Left ventricle myocardium inferior (tissue), 1 donor: ENCODE results near the gene DAND5. TPM values are rescaled to one million over a fixed set of nuclear protein-coding genes. Genes with fewer than 3 reads are reported as not detected.
A peak's percentile ranks its signal among the peaks of the same experiment; 100 is the strongest.
"Not testable (repeated sequence)": the region's sequence is repeated elsewhere in the genome, so short reads cannot be mapped to it uniquely, and the experiment has no call there.

Source experiments
- DNase-seq: peaks from one replicate; pipeline ENCODE4 v3.0.0-alpha.2; 2020
- H3K27ac ChIP-seq: fragments of 200-600 bp; replicated peaks from 2 replicates; pipeline ENCODE4 v1.8.0; 2021
- H3K27me3 ChIP-seq: fragments of 200-600 bp; 2 replicates; pipeline ENCODE4 v1.8.0; 2021; ENCODE audit warnings: low read depth
- H3K36me3 ChIP-seq: fragments of 200-600 bp; 2 replicates; pipeline ENCODE4 v1.8.0; 2021
- H3K4me1 ChIP-seq: fragments of 200-600 bp; 2 replicates; pipeline ENCODE4 v1.8.0; 2021
- H3K4me3 ChIP-seq: fragments of 200-600 bp; 2 replicates; pipeline ENCODE4 v1.8.0; 2021; ENCODE audit warnings: mild to moderate bottlenecking, moderate library complexity
- H3K9me3 ChIP-seq: fragments of 200-600 bp; replicated peaks from 2 replicates; pipeline ENCODE4 v1.8.0; 2021
- CTCF ChIP-seq: fragments of 200-600 bp; IDR thresholded peaks from 2 replicates; pipeline ENCODE4 v1.8.0; 2021; ENCODE audit warnings: antibody characterized with exemption, mild to moderate bottlenecking, borderline replicate concordance
- intact Hi-C: fragments of 100-400 bp; cut with micrococcal nuclease; formaldehyde crosslinking; loops from one replicate; pipeline ENCODE4 v1.11.0; 2022
- total RNA-seq: library from RNA; stranded (reverse); fragmentation: NEBNext Ultra II Directional; extraction: Animal tissue kit (Norgen Biotek cat#: 25700); gene quantifications from one replicate; pipeline ENCODE4 v1.2.1, GENCODE V29; 2021
- donor health status: DM: no; HTN: yes; CAD: no; lungs with severe emphysema.

Gene DAND5
- total RNA-seq, 1 donor from 2014 or later = 12.7 TPM

DNA sequence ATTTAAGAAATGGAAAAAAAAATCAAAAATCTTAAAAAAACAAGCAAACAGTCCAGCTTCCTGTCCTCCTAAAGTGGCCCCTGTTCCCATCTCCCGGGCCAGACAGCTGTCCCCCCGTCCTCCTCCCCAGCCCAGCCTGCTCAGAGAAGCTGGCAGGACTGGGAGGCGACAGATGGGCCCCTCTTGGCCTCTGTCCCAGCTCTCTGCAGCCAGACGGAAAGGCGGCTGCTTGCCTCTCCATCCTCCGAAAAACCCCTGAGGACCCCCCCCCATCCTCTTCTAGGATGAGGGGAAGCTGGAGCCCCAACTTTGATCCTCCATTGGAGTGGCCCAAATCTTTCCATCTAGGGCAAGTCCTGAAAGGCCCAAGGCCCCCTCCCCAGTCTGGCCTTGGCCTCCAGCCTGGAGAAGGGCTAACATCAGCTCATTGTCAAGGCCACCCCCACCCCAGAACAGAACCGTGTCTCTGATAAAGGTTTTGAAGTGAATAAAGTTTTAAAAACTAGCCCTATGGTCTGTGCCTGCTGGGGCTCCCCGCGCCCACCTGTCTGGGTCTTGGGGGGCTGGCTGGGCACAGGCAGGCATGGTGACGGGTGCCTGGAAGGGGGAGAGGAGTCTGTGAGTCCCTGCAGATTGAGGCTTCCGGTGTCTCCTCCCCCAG is 16.1 kb upstream of the DAND5 start:
- no peak for DNase-seq

GRCh38 chr19:12953799-12954611 is 15.4 kb upstream of the DAND5 start:
- Histone ChIP-seq H3K36me3 (peaks cover 55% of the 10 kb centered on the region), H3K27ac (peak overlapping the region; percentile 96), H3K4me3 (no peak overlapping the region), H3K27me3 (no peaks in the 10 kb centered on the region), H3K9me3 (no peaks in the 10 kb centered on the region), H3K4me1 (peaks cover 73% of the 10 kb centered on the region)
- intact Hi-C loops = no loop called here
- no peak for DNase-seq
- TF ChIP-seq CTCF = no peak

More for the DNA sequence above, 16.1 kb upstream of the DAND5 start:
- Histone ChIP-seq H3K4me1 (peaks cover 73% of the 10 kb centered on the region), H3K4me3 (no peak overlapping the region), H3K27ac (peak overlapping the region; percentile 96), H3K27me3 (no peaks in the 10 kb centered on the region), H3K9me3 (no peaks in the 10 kb centered on the region), H3K36me3 (peaks cover 62% of the 10 kb centered on the region)
- intact Hi-C loops = no loop called here
- TF ChIP-seq CTCF = no peak

DNA sequence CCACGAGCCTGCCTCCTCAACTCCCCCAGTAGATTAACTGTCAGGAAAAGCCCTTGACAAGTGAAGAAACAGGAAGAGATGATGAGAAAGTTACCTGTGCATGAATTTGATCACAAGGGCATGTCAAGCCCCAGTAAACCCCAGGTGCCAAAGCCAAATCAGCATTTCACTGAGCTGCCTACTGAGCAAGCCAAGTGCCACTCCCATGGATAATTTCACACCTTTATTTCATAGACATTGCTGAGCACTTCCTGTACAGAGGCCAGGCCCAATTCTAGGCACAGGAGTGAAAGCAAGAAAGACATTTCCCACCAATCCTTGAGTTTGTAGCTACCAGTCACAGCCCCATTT is 14.8 kb upstream of the DAND5 start:
- peaks cover 49% of the 10 kb centered on the region for H3K36me3 ChIP-seq
- peaks cover 67% of the 10 kb centered on the region for H3K4me1 ChIP-seq
- H3K4me3 ChIP-seq = no peak overlapping the region

GRCh38 chr19:12955575-12955974 is 13.8 kb upstream of the DAND5 start:
- H3K9me3 ChIP-seq, DNase-seq, intact Hi-C loops, H3K27me3 ChIP-seq: not testable (repeated sequence)
- H3K27ac ChIP-seq = peak overlapping the region; percentile 96
- H3K4me3 ChIP-seq = peak overlapping the region; percentile 86
- peaks cover 62% of the 10 kb centered on the region for H3K4me1 ChIP-seq
- peaks cover 39% of the 10 kb centered on the region for H3K36me3 ChIP-seq

More for the DNA sequence above, 14.8 kb upstream of the DAND5 start:
- peak overlapping the region; percentile 96 for H3K27ac ChIP-seq
- no peaks in the 10 kb centered on the region for H3K27me3 ChIP-seq
- no peak for TF ChIP-seq CTCF
- no peaks in the 10 kb centered on the region for H3K9me3 ChIP-seq
- DNase-seq = no peak
- intact Hi-C loops = no loop called here

GRCh38 chr19:12955996-12956395 is 13.4 kb upstream of the DAND5 start:
- no peak for TF ChIP-seq CTCF
- peaks cover 35% of the 10 kb centered on the region for H3K36me3 ChIP-seq
- H3K9me3 ChIP-seq = no peaks in the 10 kb centered on the region
- H3K4me1 ChIP-seq = peaks cover 62% of the 10 kb centered on the region
- H3K27ac ChIP-seq = peak overlapping the region; percentile 96
- DNase-seq = no peak
- peak overlapping the region; percentile 86 for H3K4me3 ChIP-seq
- H3K27me3 ChIP-seq = no peaks in the 10 kb centered on the region
- intact Hi-C loops = no loop called here
